GM12892 (cell line): ENCODE data around the gene SLC8B1.

Source experiments
- POLR2A ChIP-seq: IDR thresholded peaks from 2 replicates; pipeline ENCODE4 v1.6.1; 2011; ENCODE audit warnings: low read depth, low read length, control low read depth
- POLR2AphosphoS5 ChIP-seq: IDR thresholded peaks from 2 replicates; pipeline ENCODE4 v1.6.1; 2011; ENCODE audit warnings: low read depth, low read length, control low read depth

DNA sequence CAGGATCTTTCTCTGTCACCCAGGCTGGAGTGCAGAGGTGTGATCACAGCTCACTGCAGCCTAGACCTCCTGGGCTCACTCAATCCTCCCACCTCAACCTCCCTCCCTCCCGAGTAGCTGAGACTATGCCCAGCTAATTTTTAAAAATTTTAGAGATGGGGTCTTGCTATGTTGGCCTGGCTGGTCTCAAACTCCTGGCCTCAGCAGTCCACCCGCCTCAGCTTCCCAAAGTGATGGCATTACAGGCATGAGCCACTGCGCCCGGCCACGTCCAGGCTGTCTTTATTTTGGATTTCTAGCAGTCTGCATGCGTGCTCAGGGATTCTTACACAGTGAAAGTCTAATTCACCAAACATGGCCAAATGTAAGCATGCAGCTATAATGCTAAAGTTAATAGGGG is 17.8 kb downstream of the SLC8B1 start:
- TF ChIP-seq POLR2AphosphoS5 (no peak), POLR2A (no peak)
